ENCODE data around the gene CALCR. TPM values are rescaled to one million over a fixed set of nuclear protein-coding genes. Genes with fewer than 3 reads are reported as not detected.
A peak's percentile ranks its signal among the peaks of the same experiment; 100 is the strongest.

The CALCR gene
- total RNA-seq, 1 experiment from 2014 or later, result 0.10 TPM

- H2AFZ ChIP-seq (ENCODE audit: low read depth, low read length, poor library complexity, severe bottlenecking), result no peak overlapping the region
- H4K20me1 ChIP-seq (ENCODE audit: insufficient read depth), result no peaks in the 10 kb centered on the region
- H3K36me3 ChIP-seq (ENCODE audit: control insufficient read depth in 1 of 2, insufficient read depth in 2 of 2, low read length in 2 of 2), result no peaks in the 10 kb centered on the region
- BruUV-seq (replicated peaks), result no TSS peak
- ChIA-PET POLR2A (no interaction called here), RAD21 (ENCODE audit: low non-redundant PET in 1 of 2, low total read pairs in 2 of 2, uncharacterized antibody in 2 of 2, unreplicated experiment in 2 of 2) (no interaction called here), CTCF (interaction anchor here (0.8 to 1.4 kb wide), 3 partner anchors 16 to 600 kb away, joined by 3 to 5 read pairs (median 4); no protein-coding TSS in a partner anchor)
- intact Hi-C loops (cut with micrococcal nuclease), result no loop called here
- DNase-seq (ENCODE audit: low read depth, low spot score) (peak; percentile 38), ATAC-seq (peak; percentile 96)
- H3K4me1 ChIP-seq (ENCODE audit: control insufficient read depth in 1 of 2, insufficient read depth in 2 of 2, low read length in 2 of 2), result peaks cover 0 to 11% of the 10 kb centered on the region in 2 experiments; a peak in 3 of 4 replicates
- H3K4me3 ChIP-seq (replicated peaks in 1 of 2; ENCODE audit: low read depth in 1 of 2, low read length in 2 of 2), result no peak overlapping the region
- peak overlapping the region; percentile 28; the same call in 1 of the 2 replicates for H3K4me2 ChIP-seq (ENCODE audit: low read length)
- TF ChIP-seq RAD21 (IDR thresholded peaks at IDR 0.05; ENCODE audit: low read depth) (peak; percentile 36), TCF7L2 (IDR thresholded peaks at IDR 0.05; ENCODE audit: borderline replicate concordance, extremely low read depth, insufficient read depth, insufficient read length) (no peak), CTCF (IDR thresholded peaks at IDR 0.05 in 2 of 3, conservative IDR thresholded peaks at IDR 0.05 in 1 of 3; ENCODE audit: borderline replicate concordance in 1 of 3, insufficient read depth in 1 of 3, low read depth in 2 of 3, low read length in 2 of 3) (peak; percentile 30 to 63 (median 57); a peak in 5 of 6 replicates)
- no peak overlapping the region for H3K9ac ChIP-seq (ENCODE audit: low read length)
- no peaks in the 10 kb centered on the region for H3K9me2 ChIP-seq (ENCODE audit: insufficient read depth)
- H3K27me3 ChIP-seq (ENCODE audit: insufficient read depth, low read length), result no peaks in the 10 kb centered on the region
- no peak overlapping the region for H3K27ac ChIP-seq (ENCODE audit: low read depth, low read length)
- H3K79me2 ChIP-seq (ENCODE audit: insufficient read depth, low read length), result no peaks in the 10 kb centered on the region; the same call in 1 of the 2 replicates
- no peaks in the 10 kb centered on the region for H3K9me3 ChIP-seq (ENCODE audit: control insufficient read depth in 1 of 2, insufficient read depth in 1 of 2, low read depth in 1 of 2, low read length in 2 of 2)
These were observed 47.8 kb upstream of the CALCR start for GRCh38 chr7:93622036-93623033.

- CTCF ChIA-PET, result interaction anchor here (1.4 to 1.7 kb wide), 2 partner anchors 15 to 19 kb away, joined by 4 to 5 read pairs; no protein-coding TSS in a partner anchor
- Histone ChIP-seq H4K20me1 (ENCODE audit: insufficient read depth) (no peaks in the 10 kb centered on the region), H3K9me3 (ENCODE audit: control insufficient read depth in 1 of 2, insufficient read depth in 1 of 2, low read depth in 1 of 2, low read length in 2 of 2) (no peaks in the 10 kb centered on the region), H3K36me3 (ENCODE audit: control insufficient read depth in 1 of 2, insufficient read depth in 2 of 2, low read length in 2 of 2) (no peaks in the 10 kb centered on the region), H3K9me2 (ENCODE audit: insufficient read depth) (no peaks in the 10 kb centered on the region), H3K27me3 (ENCODE audit: insufficient read depth, low read length) (no peaks in the 10 kb centered on the region), H3K27ac (ENCODE audit: low read depth, low read length) (no peak overlapping the region), H3K4me3 (replicated peaks in 1 of 2; ENCODE audit: low read depth in 1 of 2, low read length in 2 of 2) (no peak overlapping the region), H3K79me2 (ENCODE audit: insufficient read depth, low read length) (no peaks in the 10 kb centered on the region; the same call in 1 of the 2 replicates), H3K4me2 (ENCODE audit: low read length) (no peak overlapping the region), H2AFZ (ENCODE audit: low read depth, low read length, poor library complexity, severe bottlenecking) (no peak overlapping the region), H3K4me1 (ENCODE audit: control insufficient read depth in 1 of 2, insufficient read depth in 2 of 2, low read length in 2 of 2) (peaks cover 0 to 11% of the 10 kb centered on the region in 2 experiments; a peak in 3 of 4 replicates), H3K9ac (ENCODE audit: low read length) (no peak overlapping the region)
- POLR2A ChIA-PET, result no interaction called here
- RAD21 ChIA-PET (ENCODE audit: low non-redundant PET in 1 of 2, low total read pairs in 2 of 2, uncharacterized antibody in 2 of 2, unreplicated experiment in 2 of 2), result no interaction called here
- intact Hi-C loops (cut with micrococcal nuclease), result no loop called here
- no peak for DNase-seq (ENCODE audit: low read depth, low spot score)
- BruUV-seq (replicated peaks), result no TSS peak
- no peak for TF ChIP-seq ELF1 (IDR thresholded peaks at IDR 0.05; ENCODE audit: borderline replicate concordance, low read depth)
- no peak for ATAC-seq
These were observed 46.3 kb upstream of the CALCR start for GRCh38 chr7:93620864-93621263.
